Posterior vena cava (tissue), 2 donors: ENCODE results near the gene MMP7. TPM values are rescaled to one million over a fixed set of nuclear protein-coding genes. Genes with fewer than 3 reads are reported as not detected.
"Not testable (repeated sequence)": the region's sequence is repeated elsewhere in the genome, so short reads cannot be mapped to it uniquely, and the experiment has no call there.

ENCODE experiments used
- DNase-seq: peaks from one replicate; pipeline ENCODE4 v3.0.0-alpha.2; 2020; ENCODE audit warnings: low spot score
- intact Hi-C, 2 donors: fragments of 100-400 bp; cut with DNase I; formaldehyde crosslinking; loops; one replicate each; pipeline versions ENCODE4 v1.14.1 to v1.14.2; 2022 to 2023
- total RNA-seq, 2 donors: library from RNA; stranded (reverse); fragmentation: NEBNext Ultra II Directional; extraction: Animal tissue kit (Norgen Biotek cat#: 25700); gene quantifications; one replicate each; pipeline ENCODE4 v1.2.1, GENCODE V29; 2021
- donor health status: DM: yes; HTN: yes; CAD: no.
- donor health status: DM: yes; HTN: yes; CAD: no.

The MMP7 gene
- total RNA-seq, 2 donors from 2014 or later = not detected

DNA sequence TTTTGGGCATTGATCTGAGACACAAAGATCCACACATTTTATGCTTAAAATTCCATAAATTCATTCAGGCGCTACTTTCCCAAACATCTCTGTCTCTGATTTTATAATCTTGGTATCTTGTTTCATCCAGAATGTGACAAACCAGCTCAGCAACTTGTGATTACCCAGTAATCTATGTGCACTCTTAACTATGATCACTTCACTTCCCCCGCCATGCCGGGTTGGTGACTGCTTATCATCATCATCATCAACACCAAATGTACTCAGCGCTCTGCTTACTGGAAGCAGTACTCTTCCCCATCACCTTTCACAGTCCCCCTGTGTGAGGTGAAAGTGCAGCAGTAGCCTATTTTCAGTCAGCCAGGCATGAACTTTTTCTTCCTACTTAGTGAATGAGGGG is 15.2 kb upstream of the MMP7 start:
- DNase-seq = no peak
- intact Hi-C loops = no loop called here

- intact Hi-C loops = no loop called here
- no peak for DNase-seq
Measured at GRCh38 chr11:102544594-102544993, 14.0 kb upstream of the MMP7 start.

DNA sequence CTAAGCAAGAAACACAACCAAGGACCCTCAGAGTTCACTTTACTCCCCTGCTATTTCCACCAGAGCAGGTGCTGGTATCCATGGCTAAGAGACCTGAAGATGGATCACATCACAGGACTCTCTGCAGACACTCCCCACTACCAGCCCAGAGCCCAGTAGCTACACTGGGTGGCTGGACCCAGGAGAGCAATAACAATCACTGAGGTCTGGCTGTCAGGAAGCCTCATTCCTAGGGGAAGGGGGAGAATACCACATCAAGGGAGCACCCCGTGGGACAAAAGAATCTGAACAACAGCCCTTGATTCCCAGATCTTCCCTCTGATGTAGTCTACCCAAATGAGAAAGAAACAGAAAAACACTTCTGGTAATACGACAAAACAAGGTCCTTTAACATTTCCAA is 9.0 kb upstream of the MMP7 start:
- DNase-seq = no peak
- intact Hi-C loops = no loop called here

- intact Hi-C loops = no loop called here
- DNase-seq = no peak
Measured at GRCh38 chr11:102538932-102539331, 8.4 kb upstream of the MMP7 start.

GRCh38 chr11:102534261-102534872 is 3.8 kb upstream of the MMP7 start:
- intact Hi-C loops = no loop called here

DNA sequence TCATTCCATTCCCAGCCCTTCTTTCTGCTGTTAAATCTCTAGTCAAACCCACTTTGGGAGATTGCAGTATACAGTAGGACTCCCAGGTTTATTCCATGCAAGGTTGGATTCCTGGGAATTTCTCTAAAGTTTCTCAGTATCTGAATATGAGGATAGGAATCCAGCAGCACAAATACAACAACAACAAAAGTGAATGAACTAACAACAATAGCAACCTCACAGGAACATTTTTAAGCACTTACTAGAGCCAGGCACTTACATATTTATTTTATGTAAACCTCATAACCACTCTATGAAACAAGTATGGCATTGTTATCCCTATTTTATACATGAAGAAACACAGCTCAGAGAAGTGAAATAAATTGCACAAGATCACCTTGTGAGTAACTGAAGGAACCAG is 1.9 kb downstream of the MMP7 start:
- DNase-seq = no peak
- intact Hi-C loops = no loop called here

More at GRCh38 chr11:102534261-102534872, 3.8 kb upstream of the MMP7 start:
- DNase-seq = no peak

- no peak for DNase-seq
- intact Hi-C loops = no loop called here
Measured at GRCh38 chr11:102527684-102528083, 2.9 kb downstream of the MMP7 start.

DNA sequence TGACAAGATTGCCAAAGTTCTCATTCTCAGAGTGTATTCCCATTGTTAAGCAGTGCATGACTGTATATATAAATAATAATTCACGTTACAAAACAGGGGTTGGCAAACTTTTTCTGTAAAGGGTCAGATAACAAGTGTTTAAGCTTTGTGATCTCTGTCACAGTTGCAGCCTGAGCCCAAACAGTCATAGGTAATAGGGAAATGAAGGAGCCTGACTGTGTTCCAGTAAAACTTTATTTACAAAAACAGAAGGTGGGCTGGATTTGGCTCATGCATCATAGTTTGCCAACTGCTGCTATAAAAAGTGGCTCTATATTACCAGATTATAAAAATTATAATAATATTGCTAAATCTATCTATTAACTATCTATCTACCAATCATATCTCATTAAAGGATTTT is 3.5 kb downstream of the MMP7 start:
- intact Hi-C loops = no loop called here
- DNase-seq = no peak

DNA sequence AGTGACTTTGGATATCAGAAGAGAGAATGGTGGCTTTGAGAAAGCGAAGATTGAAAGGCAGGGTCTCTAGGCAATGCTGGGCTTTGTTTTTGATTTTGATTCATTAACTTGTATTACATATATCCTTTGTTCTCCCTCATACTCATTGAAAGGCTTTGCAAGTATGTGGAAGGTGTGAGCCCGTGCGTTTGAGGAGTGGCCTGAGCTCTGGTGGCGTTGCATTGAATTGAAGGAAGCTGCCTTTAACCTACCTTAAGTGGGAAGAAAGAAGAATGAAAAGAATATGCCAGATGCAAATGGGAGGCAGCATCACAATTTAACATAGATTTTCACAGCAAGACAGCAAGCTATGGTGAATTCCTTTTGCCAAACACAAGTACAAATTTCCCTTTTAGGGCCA is 6.7 kb downstream of the MMP7 start:
- intact Hi-C loops = no loop called here
- DNase-seq = no peak

DNA sequence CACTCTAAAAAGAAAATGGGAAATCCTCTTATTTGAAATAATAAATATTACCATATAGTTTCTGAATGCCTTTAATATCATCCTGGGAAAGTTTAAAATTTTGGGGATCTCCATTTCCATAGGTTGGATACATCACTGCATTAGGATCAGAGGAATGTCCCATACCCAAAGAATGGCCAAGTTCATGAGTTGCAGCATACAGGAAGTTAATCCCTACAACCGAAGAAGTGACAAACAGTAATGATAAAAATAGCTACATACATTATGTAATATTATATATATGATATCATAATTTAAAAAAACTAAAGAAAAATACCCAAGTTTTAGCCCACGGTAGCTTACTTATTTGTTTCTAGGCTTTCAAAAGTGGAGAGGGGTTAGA is 7.4 kb downstream of the MMP7 start:
- intact Hi-C loops = no loop called here
- no peak for DNase-seq

- intact Hi-C loops = no loop called here
- no peak for DNase-seq
Measured at GRCh38 chr11:102522312-102523188, 8.0 kb downstream of the MMP7 start.

DNA sequence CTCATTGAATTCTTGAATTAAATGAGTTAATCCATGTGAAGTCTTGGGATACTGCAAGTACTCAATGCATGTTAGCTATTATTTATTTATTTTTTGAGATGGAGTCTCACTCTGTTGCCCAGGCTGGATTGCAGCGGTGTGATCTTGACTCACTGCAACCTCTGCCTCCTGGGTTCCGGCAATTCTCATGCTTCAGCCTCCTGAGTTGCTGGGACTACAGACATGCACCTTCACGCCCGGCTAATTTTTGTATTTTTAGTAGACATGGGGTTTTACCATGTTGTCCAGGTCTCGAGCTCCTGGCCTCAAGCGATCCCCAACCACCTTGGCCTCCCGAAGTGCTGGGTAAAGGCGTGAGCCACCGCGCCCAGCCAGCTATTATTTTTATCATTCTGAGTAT is 9.4 kb downstream of the MMP7 start:
- intact Hi-C loops = no loop called here
- no peak for DNase-seq

GRCh38 chr11:102520514-102520913 is 10.0 kb downstream of the MMP7 start:
- DNase-seq = no peak
- intact Hi-C loops = no loop called here

DNA sequence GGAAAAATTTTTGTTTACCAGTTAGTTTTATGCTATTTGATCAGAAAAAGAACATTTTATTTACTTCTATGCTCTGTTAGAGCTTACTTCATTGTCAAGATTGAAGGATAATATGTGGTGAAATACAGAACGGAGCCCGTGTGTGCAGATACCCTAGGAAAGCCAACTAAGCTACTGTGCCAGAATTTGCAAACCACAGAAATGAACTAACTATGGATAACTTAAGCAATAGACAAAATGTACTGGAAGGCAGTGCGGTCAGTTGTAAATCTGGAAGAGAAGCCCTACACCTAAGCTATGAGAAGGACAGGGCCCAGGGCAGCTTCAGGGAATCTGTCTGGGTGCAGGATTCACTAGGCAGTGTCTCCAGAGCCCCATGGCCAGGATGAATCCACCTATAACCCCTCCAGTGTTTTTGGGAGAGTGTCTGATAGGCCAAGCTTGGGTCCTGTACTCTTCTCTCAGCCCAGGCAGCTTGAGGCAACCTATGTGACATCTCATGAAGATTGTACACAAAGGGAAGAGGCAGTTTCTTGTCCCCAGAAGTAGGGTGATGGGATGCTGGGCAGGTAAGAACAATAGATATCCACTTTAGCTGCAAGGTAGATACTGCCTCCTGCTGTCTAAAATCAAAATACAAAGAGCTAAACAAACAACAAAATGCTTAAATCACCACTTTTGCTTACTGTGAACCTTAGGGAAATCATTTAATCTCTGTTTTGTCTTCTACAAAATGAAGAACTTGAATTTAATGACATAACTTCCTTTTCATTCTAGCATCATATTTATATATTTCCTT is 12.1 kb downstream of the MMP7 start:
- intact Hi-C loops = no loop called here
- no peak for DNase-seq

- intact Hi-C loops = no loop called here
- no peak for DNase-seq
Measured at GRCh38 chr11:102517670-102518069, 12.9 kb downstream of the MMP7 start.

GRCh38 chr11:102516179-102516578 is 14.4 kb downstream of the MMP7 start:
- no peak for DNase-seq
- intact Hi-C loops = no loop called here

GRCh38 chr11:102513869-102514268 is 16.7 kb downstream of the MMP7 start:
- intact Hi-C loops = no loop called here
- DNase-seq = no peak

- DNase-seq = no peak
- intact Hi-C loops = no loop called here
Measured at GRCh38 chr11:102510439-102511135, 20.0 kb downstream of the MMP7 start.

DNA sequence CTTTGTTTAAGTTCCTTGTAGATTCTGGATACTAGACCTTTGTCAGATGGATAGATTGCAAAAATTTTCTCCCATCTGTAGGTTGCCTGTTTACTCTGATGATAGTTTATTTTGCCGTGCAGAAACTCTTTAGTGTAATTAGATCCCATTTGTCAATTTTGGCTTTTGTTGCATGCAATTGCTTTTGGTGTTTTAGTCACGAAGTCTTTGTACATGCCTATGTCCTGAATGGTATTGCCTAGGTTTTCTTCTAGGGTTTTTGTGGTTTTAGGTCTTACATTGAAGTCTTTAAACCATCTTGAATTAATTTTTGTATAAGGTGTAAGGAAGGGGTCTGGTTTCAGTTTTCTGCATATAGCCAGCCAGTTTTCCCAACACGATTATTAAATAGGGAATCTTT is 27.7 kb downstream of the MMP7 start:
- DNase-seq, intact Hi-C loops: not testable (repeated sequence)

DNA sequence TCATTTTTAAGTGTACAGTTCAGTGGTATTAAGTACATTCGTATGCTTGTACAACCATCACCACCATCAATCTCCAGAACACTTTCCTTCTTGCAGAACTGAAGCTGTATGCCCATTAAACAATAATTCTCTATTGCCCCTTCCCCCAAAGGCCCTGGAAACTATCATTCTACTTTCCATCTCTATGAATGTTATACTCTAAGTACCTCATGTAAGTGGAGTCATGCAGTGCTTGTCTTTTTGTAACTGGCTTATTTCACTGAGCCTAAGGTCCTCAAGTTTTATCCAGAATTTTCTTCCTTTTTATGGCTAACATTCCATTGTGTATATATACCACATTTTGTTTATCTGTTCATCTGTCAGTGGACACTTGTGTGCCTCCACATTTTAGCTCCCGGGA is 29.7 kb downstream of the MMP7 start:
- no peak for DNase-seq
- intact Hi-C loops = no loop called here
